GM06990 (cell line): ENCODE data around the gene MAPRE2.

Source experiments
- DNase-seq: peaks from one replicate; pipeline ENCODE4 v3.0.0-alpha.2; 2011; ENCODE audit not compliant: insufficient read length; ENCODE audit errors: extremely low read depth
- H3K27me3 ChIP-seq: replicated peaks from 2 replicates; pipeline ENCODE4 v1.6.0; 2011; ENCODE audit warnings: low read length; ENCODE audit not compliant: control insufficient read depth, insufficient read depth
- H3K36me3 ChIP-seq: 2 replicates; pipeline ENCODE4 v1.5.1; 2011; ENCODE audit warnings: low read length; ENCODE audit not compliant: control insufficient read depth, insufficient read depth
- H3K4me3 ChIP-seq: replicated peaks from 2 replicates; pipeline ENCODE4 v1.5.1; 2011; ENCODE audit warnings: low read depth, mild to moderate bottlenecking, control low read depth, low read length
- TF ChIP-seq, protein P1 (sequence below): IDR thresholded peaks from 2 replicates; pipeline ENCODE4 v1.5.1; 2011; ENCODE audit warnings: low read length, control low read depth, mild to moderate bottlenecking, inconsistent platforms; ENCODE audit not compliant: insufficient read depth, poor library complexity, severe bottlenecking

MAPRE2 gene

GRCh38 chr18:35171315-35171987, 130.2 kb downstream of the MAPRE2 start:
- Histone ChIP-seq H3K4me3 (no peak overlapping the region), H3K27me3 (no peaks in the 10 kb centered on the region), H3K36me3 (no peaks in the 10 kb centered on the region)
- TF ChIP-seq, protein P1, sequence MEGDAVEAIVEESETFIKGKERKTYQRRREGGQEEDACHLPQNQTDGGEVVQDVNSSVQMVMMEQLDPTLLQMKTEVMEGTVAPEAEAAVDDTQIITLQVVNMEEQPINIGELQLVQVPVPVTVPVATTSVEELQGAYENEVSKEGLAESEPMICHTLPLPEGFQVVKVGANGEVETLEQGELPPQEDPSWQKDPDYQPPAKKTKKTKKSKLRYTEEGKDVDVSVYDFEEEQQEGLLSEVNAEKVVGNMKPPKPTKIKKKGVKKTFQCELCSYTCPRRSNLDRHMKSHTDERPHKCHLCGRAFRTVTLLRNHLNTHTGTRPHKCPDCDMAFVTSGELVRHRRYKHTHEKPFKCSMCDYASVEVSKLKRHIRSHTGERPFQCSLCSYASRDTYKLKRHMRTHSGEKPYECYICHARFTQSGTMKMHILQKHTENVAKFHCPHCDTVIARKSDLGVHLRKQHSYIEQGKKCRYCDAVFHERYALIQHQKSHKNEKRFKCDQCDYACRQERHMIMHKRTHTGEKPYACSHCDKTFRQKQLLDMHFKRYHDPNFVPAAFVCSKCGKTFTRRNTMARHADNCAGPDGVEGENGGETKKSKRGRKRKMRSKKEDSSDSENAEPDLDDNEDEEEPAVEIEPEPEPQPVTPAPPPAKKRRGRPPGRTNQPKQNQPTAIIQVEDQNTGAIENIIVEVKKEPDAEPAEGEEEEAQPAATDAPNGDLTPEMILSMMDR, result no peak
- no peak for DNase-seq

GRCh38 chr18:35172009-35172408, 130.8 kb downstream of the MAPRE2 start:
- Histone ChIP-seq H3K27me3 (no peaks in the 10 kb centered on the region), H3K4me3 (no peak overlapping the region), H3K36me3 (no peaks in the 10 kb centered on the region)
- no peak for DNase-seq
- TF ChIP-seq, protein P1, result no peak

- H3K27me3 ChIP-seq, result no peaks in the 10 kb centered on the region
- no peak for DNase-seq
- TF ChIP-seq, protein P1, result no peak
Measured at GRCh38 chr18:35172451-35173035, 131.3 kb downstream of the MAPRE2 start.

DNA sequence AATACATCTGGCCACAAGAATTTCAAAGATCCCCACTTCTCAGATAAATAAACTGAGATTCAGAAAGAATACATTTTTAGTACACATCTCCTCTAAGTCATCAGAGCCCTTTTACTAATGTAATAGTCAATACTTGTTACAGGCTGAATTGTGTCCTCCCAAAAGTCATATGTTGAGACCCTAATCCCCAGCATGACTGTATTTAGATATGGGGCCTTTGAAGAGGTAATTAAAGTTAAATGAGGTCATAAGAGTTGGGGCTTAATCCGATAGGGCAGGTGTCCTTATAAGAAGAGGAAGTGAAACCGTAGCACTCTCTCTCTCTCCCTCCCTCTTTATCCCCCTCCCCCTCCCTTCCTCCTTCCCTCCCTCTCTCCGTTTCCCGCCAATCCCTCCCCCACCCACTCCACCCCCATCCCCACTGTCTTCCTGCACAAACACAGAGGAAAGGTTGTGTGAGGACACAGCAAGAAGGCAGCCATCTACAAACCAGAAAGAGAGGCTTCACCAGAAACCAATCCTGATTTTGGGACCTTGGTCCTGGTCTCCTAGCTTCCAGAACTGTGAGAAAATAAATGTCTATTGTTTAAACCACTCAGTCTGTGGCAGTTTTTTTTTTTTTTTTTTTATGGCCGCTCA, 133.0 kb downstream of the MAPRE2 start:
- Histone ChIP-seq H3K27me3 (no peaks in the 10 kb centered on the region), H3K36me3 (no peaks in the 10 kb centered on the region), H3K4me3 (no peak overlapping the region)
- TF ChIP-seq, protein P1, result no peak
- peak; percentile 29 for DNase-seq

More at GRCh38 chr18:35172451-35173035, 131.3 kb downstream of the MAPRE2 start:
- Histone ChIP-seq H3K36me3 (no peaks in the 10 kb centered on the region), H3K4me3 (no peak overlapping the region)

DNA sequence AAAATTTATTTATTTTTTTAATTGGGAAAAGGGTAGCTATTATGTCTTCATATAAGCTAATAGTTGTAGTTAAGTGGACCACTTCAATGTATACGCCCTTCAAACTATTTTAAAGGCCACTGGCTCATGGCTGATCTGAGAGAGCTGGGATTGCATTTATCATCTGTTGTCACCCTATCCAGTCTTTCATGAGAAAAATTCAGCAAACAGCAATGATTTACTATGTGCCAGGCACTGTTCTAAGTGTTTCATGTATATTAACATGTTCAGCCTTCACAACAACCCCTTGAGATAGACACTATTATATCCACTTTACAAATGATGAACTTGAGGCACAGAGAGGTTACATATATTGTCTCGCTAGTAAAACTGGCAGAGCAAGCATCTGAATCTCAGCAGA, 133.5 kb downstream of the MAPRE2 start:
- no peak for DNase-seq
- Histone ChIP-seq H3K27me3 (no peaks in the 10 kb centered on the region), H3K4me3 (no peak overlapping the region), H3K36me3 (no peaks in the 10 kb centered on the region)
- TF ChIP-seq, protein P1, result no peak
